Liver (tissue), 9 donors: ENCODE measurements around the gene VPS37B. TPM values are rescaled to one million over a fixed set of nuclear protein-coding genes. Genes with fewer than 3 reads are reported as not detected.

Source experiments
- DNase-seq: peaks from one replicate; pipeline ENCODE4 v3.0.0-alpha.2; 2017; ENCODE audit warnings: low spot score
- H3K27ac ChIP-seq, 2 donors: one replicate each; pipeline ENCODE4 v1.7.0; 2013; ENCODE audit warnings: inconsistent platforms in 2 of 2, low read length in 2 of 2, control low read depth in 1 of 2, low read depth in 1 of 2, mild to moderate bottlenecking in 1 of 2
- H3K27me3 ChIP-seq, 4 donors: one replicate each; pipeline versions ENCODE4 v1.6.1 to v1.7.0; 2013; ENCODE audit warnings: low read length in 3 of 4, inconsistent platforms in 1 of 4, mild to moderate bottlenecking in 1 of 4, moderate library complexity in 1 of 4; ENCODE audit not compliant: control insufficient read depth in 4 of 4, insufficient read depth in 4 of 4
- H3K36me3 ChIP-seq, 4 donors: one replicate each; pipeline versions ENCODE4 v1.6.1 to v1.7.0; 2013; ENCODE audit warnings: low read length in 3 of 4, mild to moderate bottlenecking in 3 of 4, low read depth in 1 of 4, moderate library complexity in 1 of 4; ENCODE audit not compliant: control insufficient read depth in 4 of 4, insufficient read depth in 3 of 4
- H3K4me1 ChIP-seq, 4 donors: one replicate each; pipeline versions ENCODE4 v1.6.1 to v1.7.0; 2013; ENCODE audit warnings: low read length in 3 of 4, mild to moderate bottlenecking in 3 of 4, moderate library complexity in 1 of 4; ENCODE audit not compliant: control insufficient read depth in 4 of 4, insufficient read depth in 4 of 4
- H3K4me3 ChIP-seq, 3 donors: one replicate each; pipeline versions ENCODE4 v1.6.1 to v1.7.0; 2013; ENCODE audit warnings: low read length in 3 of 3, control low read depth in 1 of 3, low read depth in 1 of 3, mild to moderate bottlenecking in 1 of 3
- H3K9ac ChIP-seq, 2 donors: one replicate each; pipeline ENCODE4 v1.7.0; 2013; ENCODE audit warnings: low read length in 2 of 2, mild to moderate bottlenecking in 2 of 2, moderate library complexity in 2 of 2, control low read depth in 1 of 2, low read depth in 1 of 2
- H3K9me3 ChIP-seq, 4 donors: one replicate each; pipeline versions ENCODE4 v1.6.1 to v1.7.0; 2013; ENCODE audit warnings: low read length in 3 of 4; ENCODE audit not compliant: control insufficient read depth in 4 of 4
- ATF3 ChIP-seq: IDR thresholded peaks from 2 replicates; pipeline ENCODE4 v1.6.1; 2016; ENCODE audit warnings: antibody characterized with exemption
- CTCF ChIP-seq: fragments of 150-350 bp; IDR thresholded peaks from 2 replicates; pipeline ENCODE4 v1.5.1; 2017; ENCODE audit warnings: improper control_type of control experiment, low read depth, low read length; ENCODE audit not compliant: missing input control
- EGR1 ChIP-seq, 2 donors: IDR thresholded peaks; 2 replicates each; pipeline ENCODE4 v1.6.1; 2016 to 2018; ENCODE audit warnings: antibody characterized with exemption in 2 of 2, low read depth in 2 of 2
- FOXA1 ChIP-seq: IDR thresholded peaks from 2 replicates; pipeline ENCODE4 v1.6.1; 2016; ENCODE audit warnings: antibody characterized with exemption
- FOXA2 ChIP-seq: IDR thresholded peaks from 2 replicates; pipeline ENCODE4 v1.6.1; 2016; ENCODE audit warnings: antibody characterized with exemption
- GABPA ChIP-seq, 2 donors: IDR thresholded peaks in 1 of 2; conservative IDR thresholded peaks in 1 of 2; 2 replicates each; pipeline ENCODE4 v1.6.1; 2016; ENCODE audit warnings: antibody characterized with exemption in 2 of 2, mild to moderate bottlenecking in 1 of 2, moderate library complexity in 1 of 2
- HNF4G ChIP-seq: IDR thresholded peaks from 2 replicates; pipeline ENCODE4 v1.6.1; 2016; ENCODE audit warnings: antibody characterized with exemption
- JUND ChIP-seq, 2 donors: IDR thresholded peaks; 2 replicates each; pipeline ENCODE4 v1.6.1; 2016; ENCODE audit warnings: antibody characterized with exemption in 2 of 2
- NR2F2 ChIP-seq: IDR thresholded peaks from 2 replicates; pipeline ENCODE4 v1.6.1; 2016; ENCODE audit warnings: antibody characterized with exemption
- RAD21 ChIP-seq, 2 donors: IDR thresholded peaks; 2 replicates each; pipeline ENCODE4 v1.6.1; 2016; ENCODE audit warnings: antibody characterized with exemption in 2 of 2, mild to moderate bottlenecking in 2 of 2
- RXRA ChIP-seq, 2 donors: IDR thresholded peaks; 2 replicates each; pipeline ENCODE4 v1.6.1; 2017 to 2018; ENCODE audit warnings: antibody characterized with exemption in 2 of 2, mild to moderate bottlenecking in 1 of 2
- SP1 ChIP-seq: IDR thresholded peaks from 2 replicates; pipeline ENCODE4 v1.6.1; 2018; ENCODE audit warnings: antibody characterized with exemption, mild to moderate bottlenecking
- TAF1 ChIP-seq: conservative IDR thresholded peaks from 2 replicates; pipeline ENCODE4 v1.6.1; 2016; ENCODE audit warnings: antibody characterized with exemption, mild to moderate bottlenecking
- YY1 ChIP-seq: IDR thresholded peaks from 2 replicates; pipeline ENCODE4 v1.6.1; 2016; ENCODE audit warnings: antibody characterized with exemption, mild to moderate bottlenecking
- ZBTB33 ChIP-seq: IDR thresholded peaks from 2 replicates; pipeline ENCODE4 v1.6.1; 2016; ENCODE audit warnings: antibody characterized with exemption
- WGBS: extraction: QIAGEN DNeasy Blood & Tissue Kit; methylation state at CpG from one replicate; pipeline ENCODE4 v1.1.7; 2013; 5-methylcytosine and 5-hydroxymethylcytosine counted together
- polyA plus RNA-seq, 2 donors: library from polyadenylated mRNA; stranded (reverse) in 1 of 2; unstranded in 1 of 2; fragments of 200-250 nt in 1 of 2; fragments of >200 nt in 1 of 2; fragmentation: Nextera tagmentation in 1 of 2; extraction: Ambion mirVana in 1 of 2; gene quantifications; one replicate each; pipeline versions ENCODE4 v1.2.1 to v1.2.3, GENCODE V29; 2013 to 2015
- total RNA-seq, 2 donors: library from RNA; depleted of rRNA; stranded (reverse); fragments of >200 nt; gene quantifications; one replicate each; pipeline ENCODE4 v1.2.3, GENCODE V29; 2014
- TF ChIP-seq, protein P1 (sequence below): IDR thresholded peaks from 2 replicates; pipeline ENCODE4 v1.6.1; 2016; ENCODE audit warnings: antibody characterized with exemption
- donor health status: healthy.
- donor health status: healthy.
- donor health status: healthy.
- donor health status: healthy.
- donor health status: healthy.

The VPS37B gene
- total and polyA plus RNA-seq, 4 donors: 2.3 to 6.8 (median 3.8) TPM

DNA sequence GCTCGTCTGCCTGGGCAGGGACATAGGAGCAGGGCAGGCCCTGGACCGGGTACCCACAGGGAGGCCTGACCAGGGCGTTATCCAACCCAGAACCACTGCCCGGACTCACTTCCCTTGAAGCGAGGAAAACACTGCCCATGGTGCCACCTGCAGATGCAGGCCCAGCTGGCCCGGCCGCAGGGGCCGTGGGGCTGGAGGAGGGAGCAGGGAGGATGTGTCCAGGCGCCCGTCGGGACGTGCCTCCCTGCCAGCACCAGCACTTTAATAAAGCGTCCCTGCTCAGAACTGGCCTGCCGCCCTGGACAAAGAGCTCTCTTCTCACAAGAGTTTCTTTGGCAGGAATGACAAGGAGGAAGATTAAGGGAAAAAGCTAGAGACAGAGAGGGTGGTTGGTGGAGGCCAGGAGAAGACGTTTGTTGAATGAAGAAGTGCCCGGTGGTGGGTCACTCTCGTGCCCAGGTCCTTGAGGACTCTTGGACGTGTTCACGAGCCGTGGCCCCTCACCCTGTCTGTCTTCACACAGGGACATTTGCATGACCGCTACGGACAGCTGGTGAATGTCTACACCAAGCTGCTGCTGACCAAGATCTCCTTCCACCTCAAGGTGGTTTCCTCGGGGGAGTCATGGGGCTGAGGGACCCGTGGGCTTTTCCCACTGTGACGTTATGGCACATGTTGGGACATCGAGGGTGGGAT is 46.4 kb downstream of the VPS37B start:
- DNase-seq: no peak
- Histone ChIP-seq H3K36me3 (peaks cover 0 to 7% (median 4%) of the 10 kb centered on the region in 4 donors), H3K4me3 (no peak overlapping the region)

DNA sequence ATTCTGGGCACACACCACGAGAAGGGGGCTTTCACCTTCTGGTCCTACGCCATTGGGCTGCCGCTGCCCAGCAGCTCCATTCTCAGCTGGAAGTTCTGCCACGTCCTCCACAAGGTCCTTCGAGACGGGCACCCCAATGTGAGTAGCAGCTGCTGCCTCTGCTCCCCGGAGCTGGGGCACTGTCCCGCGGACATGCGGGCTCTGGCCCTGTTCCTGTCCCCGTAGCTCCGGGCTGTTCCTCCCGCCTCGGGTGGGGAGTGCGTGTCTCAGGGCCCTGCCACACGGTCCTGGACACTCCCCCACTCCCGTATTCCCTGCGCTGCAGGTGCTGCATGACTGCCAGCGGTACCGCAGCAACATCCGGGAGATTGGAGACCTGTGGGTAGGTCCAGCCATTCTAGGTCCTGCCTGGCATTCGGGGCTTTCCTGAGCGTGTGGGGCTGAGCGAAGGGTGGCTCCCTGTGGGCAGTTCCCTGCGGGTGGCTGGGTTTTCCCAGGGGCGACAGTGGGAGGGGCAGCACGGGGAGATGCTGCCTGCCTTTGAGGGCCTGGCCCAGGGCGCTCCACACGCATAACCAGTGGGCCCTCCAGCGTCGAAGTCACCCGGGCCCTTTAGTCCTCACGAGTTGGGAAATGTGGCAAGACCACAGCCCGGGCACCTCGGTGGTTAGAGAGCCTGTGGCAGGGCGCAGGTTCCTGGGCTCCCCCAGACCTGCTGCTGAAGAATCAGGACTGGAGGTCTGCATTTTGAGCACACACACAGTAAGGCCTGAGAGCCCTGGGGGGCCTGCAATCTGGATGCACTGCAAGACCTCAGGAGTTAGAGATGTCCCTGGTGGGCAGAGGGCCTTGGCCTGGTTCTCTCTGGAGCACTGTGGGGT is 47.2 kb downstream of the VPS37B start:
- Histone ChIP-seq H3K36me3 (peaks cover 0 to 7% (median 4%) of the 10 kb centered on the region in 4 donors), H3K4me1 (no peaks in the 10 kb centered on the region), H3K27me3 (no peaks in the 10 kb centered on the region), H3K27ac (no peak overlapping the region), H3K9ac (no peak overlapping the region), H3K9me3 (no peaks in the 10 kb centered on the region), H3K4me3 (no peak overlapping the region)
- 94% methylated on average over 36 of the region's 36 CpGs for WGBS
- no peak for DNase-seq
- TF ChIP-seq CTCF (no peak), RXRA (IDR thresholded peaks at IDR 0.05) (no peak), NR2F2 (no peak), SP1 (no peak), EGR1 (IDR thresholded peaks at IDR 0.05; ENCODE audit: low read depth in 2 of 2) (no peak), FOXA1 (no peak), YY1 (no peak), RAD21 (IDR thresholded peaks at IDR 0.05) (no peak), JUND (IDR thresholded peaks at IDR 0.05) (no peak), FOXA2 (no peak), ZBTB33 (no peak), ATF3 (no peak), TAF1 (no peak), GABPA (IDR thresholded peaks at IDR 0.05 in 1 of 2, conservative IDR thresholded peaks at IDR 0.05 in 1 of 2) (no peak)

More for the DNA sequence above, 46.4 kb downstream of the VPS37B start:
- no peak overlapping the region for H3K27ac ChIP-seq
- no peaks in the 10 kb centered on the region for H3K27me3 ChIP-seq
- H3K9ac ChIP-seq: no peak overlapping the region
- 94% methylated on average over 26 of the region's 26 CpGs for WGBS
- TF ChIP-seq GABPA (IDR thresholded peaks at IDR 0.05 in 1 of 2, conservative IDR thresholded peaks at IDR 0.05 in 1 of 2): no peak
- TF ChIP-seq FOXA1: no peak
- no peak for TF ChIP-seq EGR1 (IDR thresholded peaks at IDR 0.05; ENCODE audit: low read depth in 2 of 2)
- no peak for TF ChIP-seq NR2F2
- no peak for TF ChIP-seq RAD21 (IDR thresholded peaks at IDR 0.05)
- TF ChIP-seq RXRA (IDR thresholded peaks at IDR 0.05): no peak
- no peak for TF ChIP-seq HNF4G
- TF ChIP-seq JUND (IDR thresholded peaks at IDR 0.05): no peak
- TF ChIP-seq CTCF: no peak
- TF ChIP-seq, protein P1, sequence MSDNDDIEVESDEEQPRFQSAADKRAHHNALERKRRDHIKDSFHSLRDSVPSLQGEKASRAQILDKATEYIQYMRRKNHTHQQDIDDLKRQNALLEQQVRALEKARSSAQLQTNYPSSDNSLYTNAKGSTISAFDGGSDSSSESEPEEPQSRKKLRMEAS: no peak
- no peaks in the 10 kb centered on the region for H3K4me1 ChIP-seq
- H3K9me3 ChIP-seq: no peaks in the 10 kb centered on the region
